ENCODE data around the gene MESP1. TPM values are rescaled to one million over a fixed set of nuclear protein-coding genes. Genes with fewer than 3 reads are reported as not detected.
A peak's percentile ranks its signal among the peaks of the same experiment; 100 is the strongest.

Gene MESP1
- total and polyA plus RNA-seq, 2 of the 13 experiments (the other 11 are each of a cell fraction or from before 2014, with no cell fraction given): not detected

GRCh38 chr15:89761009-89761831, 10.2 kb upstream of the MESP1 start (continued):
- no peak for TF ChIP-seq HMGXB3 (CRISPR knock-in tag; IDR thresholded peaks at IDR 0.05; ENCODE audit: borderline replicate concordance)
- TF ChIP-seq ZNF687 (CRISPR knock-in tag; IDR thresholded peaks at IDR 0.05): peak; percentile 49; the same call in 1 of the 2 replicates
- TF ChIP-seq ZNF768 (CRISPR knock-in tag; IDR thresholded peaks at IDR 0.05): peak; percentile 49; the same call in 1 of the 2 replicates
- no peak for TF ChIP-seq ZNF326 (CRISPR knock-in tag; IDR thresholded peaks at IDR 0.05; ENCODE audit: borderline replicate concordance)
- TF ChIP-seq ZEB1 (IDR thresholded peaks at IDR 0.05; ENCODE audit: insufficient replicate concordance, low read depth): no peak
- no peak for TF ChIP-seq HOXA7 (CRISPR knock-in tag; IDR thresholded peaks at IDR 0.05)
- no peak for TF ChIP-seq ZBTB46 (CRISPR knock-in tag; IDR thresholded peaks at IDR 0.05; ENCODE audit: borderline replicate concordance)
- no peak for TF ChIP-seq GTF3A (CRISPR knock-in tag; conservative IDR thresholded peaks at IDR 0.05)
- TF ChIP-seq ZNF143 (CRISPR knock-in tag; IDR thresholded peaks at IDR 0.05): no peak
- 0 out of 2 replicates have a peak, but pooled peaks have one; percentile 58 for TF ChIP-seq ZNF691 (CRISPR knock-in tag; IDR thresholded peaks at IDR 0.05; ENCODE audit: borderline replicate concordance, low read depth)
- TF ChIP-seq POLR2A (IDR thresholded peaks at IDR 0.05; ENCODE audit: insufficient read depth in 1 of 2, low read depth in 2 of 2, low read length in 2 of 2): no peak
- TF ChIP-seq ATAD3A (CRISPR knock-in tag; IDR thresholded peaks at IDR 0.05): no peak
- TF ChIP-seq ELF1 (CRISPR knock-in tag; IDR thresholded peaks at IDR 0.05): no peak
- TF ChIP-seq MTA1 (CRISPR knock-in tag; IDR thresholded peaks at IDR 0.05; ENCODE audit: borderline replicate concordance): no peak
- no peak for TF ChIP-seq ZNF83 (CRISPR knock-in tag; IDR thresholded peaks at IDR 0.05; ENCODE audit: borderline replicate concordance)
- no peak for TF ChIP-seq ATRX (CRISPR knock-in tag; IDR thresholded peaks at IDR 0.05; ENCODE audit: borderline replicate concordance)
- no peak for TF ChIP-seq ZNF451 (CRISPR knock-in tag; IDR thresholded peaks at IDR 0.05)
- TF ChIP-seq PHF21A (CRISPR knock-in tag; IDR thresholded peaks at IDR 0.05): 0 out of 2 replicates have a peak, but pooled peaks have one; percentile 28

Data from HepG2 (cell line).